Measurements from ENCODE around the gene GRIN3B.

- no peak for TF ChIP-seq CTCF (IDR thresholded peaks at IDR 0.05)
- TF ChIP-seq POLR2A (IDR thresholded peaks at IDR 0.05), result no peak
These were observed 12.1 kb downstream of the GRIN3B start for GRCh38 chr19:1012334-1012733.

All from lower leg skin (tissue), 3 donors.